Astrocyte (in vitro differentiated cells and primary cell): ENCODE measurements around the gene KCNQ4.

Experiments used
- CTCF ChIP-seq: IDR thresholded peaks from 2 replicates; pipeline ENCODE4 v1.5.1; 2011; ENCODE audit warnings: low read depth, mild to moderate bottlenecking, inconsistent platforms, low read length, moderate library complexity; ENCODE audit not compliant: insufficient read depth
- EZH2 ChIP-seq: IDR thresholded peaks from 2 replicates; pipeline ENCODE4 v1.6.1; 2012; ENCODE audit warnings: mild to moderate bottlenecking, low read length, inconsistent platforms; ENCODE audit not compliant: insufficient read depth

GRCh38 chr1:40849801-40850592 is 66.4 kb downstream of the KCNQ4 start:
- peak; percentile 89 for TF ChIP-seq CTCF
- TF ChIP-seq EZH2: no peak
